GM18907 (cell line): ENCODE measurements around the gene HSFX3.

Experiments
- ATAC-seq: cut with Tn5 transposase; IDR thresholded peaks from one replicate; pipeline ENCODE4 v1.9.1; 2021; ENCODE audit warnings: mild to moderate bottlenecking, moderate library complexity; ENCODE audit not compliant: unreplicated experiment

HSFX3 gene

GRCh38 chrX:149518236-149518635 is 31.5 kb downstream of the HSFX3 start:
- ATAC-seq, result no peak

- ATAC-seq, result no peak
Measured at GRCh38 chrX:149517308-149517707, 32.4 kb downstream of the HSFX3 start.

GRCh38 chrX:149516604-149517003 is 33.1 kb downstream of the HSFX3 start:
- ATAC-seq, result no peak

GRCh38 chrX:149515954-149516602 is 33.6 kb downstream of the HSFX3 start:
- ATAC-seq, result no peak

GRCh38 chrX:149513825-149514428 is 35.8 kb downstream of the HSFX3 start:
- no peak for ATAC-seq

- peak; percentile 85 for ATAC-seq
Measured at GRCh38 chrX:149512225-149512885, 37.4 kb downstream of the HSFX3 start.

- ATAC-seq, result no peak
Measured at GRCh38 chrX:149511081-149511480, 38.6 kb downstream of the HSFX3 start.

- peak; percentile 51 for ATAC-seq
Measured at GRCh38 chrX:149510386-149510785, 39.3 kb downstream of the HSFX3 start.

- ATAC-seq, result no peak
Measured at GRCh38 chrX:149508467-149508866, 41.3 kb downstream of the HSFX3 start.

- no peak for ATAC-seq
Measured at GRCh38 chrX:149506349-149506748, 43.4 kb downstream of the HSFX3 start.

- no peak for ATAC-seq
Measured at GRCh38 chrX:149505671-149506070, 44.1 kb downstream of the HSFX3 start.

GRCh38 chrX:149504915-149505651 is 44.6 kb downstream of the HSFX3 start, which contains the start of gene IDS:
TSS of gene IDS (minus strand) at chrX:149505306. CDS start at chrX:149505137, 169 bp downstream.
- ATAC-seq, result peak; percentile 81

GRCh38 chrX:149504226-149504914 is 45.4 kb downstream of the HSFX3 start:
- peak; percentile 40 for ATAC-seq

GRCh38 chrX:149503446-149503845 is 46.3 kb downstream of the HSFX3 start:
- peak; percentile 79 for ATAC-seq

GRCh38 chrX:149502923-149503322 is 46.8 kb downstream of the HSFX3 start:
- ATAC-seq, result peak; percentile 9

- ATAC-seq, result no peak
Measured at GRCh38 chrX:149499766-149500165, 50.0 kb downstream of the HSFX3 start.

GRCh38 chrX:149498767-149499166 is 51.0 kb downstream of the HSFX3 start:
- no peak for ATAC-seq
